HepG2 (cell line): ENCODE measurements around the gene MRPS25. TPM values are rescaled to one million over a fixed set of nuclear protein-coding genes. Genes with fewer than 3 reads are reported as not detected.

Experiments
- ATRX ChIP-seq: sonication (generic); formaldehyde crosslinking; IDR thresholded peaks from 2 replicates; pipeline ENCODE4 v1.4.0; 2020; ENCODE audit warnings: missing genetic modification reagents, borderline replicate concordance
- CEBPG ChIP-seq: IDR thresholded peaks from 2 replicates; pipeline ENCODE4 v1.6.1; 2016
- ERF ChIP-seq: IDR thresholded peaks from 2 replicates; pipeline ENCODE4 v1.6.1; 2018; ENCODE audit warnings: missing biosample characterization, missing genetic modification reagents
- MAF1 ChIP-seq: sonication (generic); formaldehyde crosslinking; IDR thresholded peaks from 2 replicates; pipeline ENCODE4 v1.5.0; 2020; ENCODE audit warnings: missing genetic modification reagents, borderline replicate concordance
- RARG ChIP-seq: sonication (generic); formaldehyde crosslinking; IDR thresholded peaks from 2 replicates; pipeline ENCODE4 v1.4.0; 2020; ENCODE audit warnings: low read depth, mild to moderate bottlenecking, missing genetic modification reagents
- SIX1 ChIP-seq: sonication (generic); formaldehyde crosslinking; IDR thresholded peaks from 2 replicates; pipeline ENCODE4 v1.4.0; 2020; ENCODE audit warnings: missing genetic modification reagents, borderline replicate concordance
- SOX13 ChIP-seq, 3 experiments: fragments of 450-650 bp in 1 of 3; sonication (generic) in 1 of 3; formaldehyde crosslinking in 1 of 3; IDR thresholded peaks in 2 of 3; conservative IDR thresholded peaks in 1 of 3; 2 replicates each; pipeline versions ENCODE4 v1.5.0 to v1.6.1; 2016 to 2020; ENCODE audit warnings: antibody characterized with exemption in 1 of 3, mild to moderate bottlenecking in 1 of 3, missing compliant biosample characterization in 1 of 3, missing genetic modification reagents in 1 of 3, moderate library complexity in 1 of 3
- SPEN ChIP-seq: sonication (generic); formaldehyde crosslinking; IDR thresholded peaks from 2 replicates; pipeline ENCODE4 v1.5.1; 2020; ENCODE audit warnings: low read depth, mild to moderate bottlenecking, missing genetic modification reagents
- TBX3 ChIP-seq: fragments of 450-650 bp; IDR thresholded peaks from 2 replicates; pipeline ENCODE4 v1.6.1; 2017; ENCODE audit warnings: antibody characterized with exemption, mild to moderate bottlenecking, inconsistent platforms, borderline replicate concordance
- ZFP41 ChIP-seq: sonication (generic); formaldehyde crosslinking; IDR thresholded peaks from 2 replicates; pipeline ENCODE4 v1.4.0; 2020; ENCODE audit warnings: mild to moderate bottlenecking, missing genetic modification reagents, borderline replicate concordance
- ZFP90 ChIP-seq: sonication (generic); formaldehyde crosslinking; IDR thresholded peaks from 2 replicates; pipeline ENCODE4 v1.8.0; 2022; ENCODE audit warnings: missing genetic modification reagents, mild to moderate bottlenecking, inconsistent platforms, borderline replicate concordance
- ZNF317 ChIP-seq: sonication (generic); formaldehyde crosslinking; IDR thresholded peaks from 2 replicates; pipeline ENCODE4 v1.5.0; 2020; ENCODE audit warnings: mild to moderate bottlenecking, missing genetic modification reagents
- ZNF543 ChIP-seq: sonication (generic); formaldehyde crosslinking; IDR thresholded peaks from 2 replicates; pipeline ENCODE4 v1.4.0; 2020; ENCODE audit warnings: mild to moderate bottlenecking, missing genetic modification reagents
- ZNF713 ChIP-seq: sonication (generic); formaldehyde crosslinking; IDR thresholded peaks from 2 replicates; pipeline ENCODE4 v1.4.0; 2020; ENCODE audit warnings: mild to moderate bottlenecking, missing genetic modification reagents
- polyA plus RNA-seq, 8 experiments: library from polyadenylated mRNA; depleted of rRNA in 3 of 8; stranded (reverse) in 7 of 8; unstranded in 1 of 8; fragments of >200 nt; fragmentation: Illumina TruSeq in 4 of 8; extraction: Trizol in 4 of 8; gene quantifications; 2 replicates each; pipeline versions ENCODE4 v1.2.1 to v1.2.3, GENCODE V29; 2011 to 2016; ENCODE audit warnings: low read depth in 4 of 8, missing spikeins in 1 of 8, mixed read lengths in 1 of 8; ENCODE audit not compliant: insufficient read depth in 1 of 8
- total RNA-seq, 5 experiments: library from RNA; depleted of rRNA; stranded (reverse); fragments of >200 nt; fragmentation: Illumina TruSeq; extraction: Trizol; gene quantifications; 2 replicates each; pipeline ENCODE4 v1.2.3, GENCODE V29; 2016; ENCODE audit warnings: low read depth in 1 of 5
- TF ChIP-seq, protein P1 (sequence below): sonication (generic); formaldehyde crosslinking; IDR thresholded peaks from 2 replicates; pipeline ENCODE4 v1.4.0; 2020; ENCODE audit warnings: missing genetic modification reagents, borderline replicate concordance
- TF ChIP-seq, protein P2 (sequence below): sonication (generic); formaldehyde crosslinking; IDR thresholded peaks from 2 replicates; pipeline ENCODE4; 2020; ENCODE audit warnings: missing genetic modification reagents, mild to moderate bottlenecking, borderline replicate concordance
- TF ChIP-seq, protein P3 (sequence below): sonication (generic); formaldehyde crosslinking; IDR thresholded peaks from 2 replicates; pipeline ENCODE4 v1.5.0; 2020; ENCODE audit warnings: mild to moderate bottlenecking, missing genetic modification reagents, borderline replicate concordance
- TF ChIP-seq, protein P4 (sequence below): sonication (generic); formaldehyde crosslinking; IDR thresholded peaks from 2 replicates; pipeline ENCODE4 v1.4.0; 2020; ENCODE audit warnings: missing genetic modification reagents, borderline replicate concordance

MRPS25 gene
- total and polyA plus RNA-seq, 2 of the 13 experiments (the other 11 are each of a cell fraction or from before 2014, with no cell fraction given): 60.1 to 74.3 TPM

DNA sequence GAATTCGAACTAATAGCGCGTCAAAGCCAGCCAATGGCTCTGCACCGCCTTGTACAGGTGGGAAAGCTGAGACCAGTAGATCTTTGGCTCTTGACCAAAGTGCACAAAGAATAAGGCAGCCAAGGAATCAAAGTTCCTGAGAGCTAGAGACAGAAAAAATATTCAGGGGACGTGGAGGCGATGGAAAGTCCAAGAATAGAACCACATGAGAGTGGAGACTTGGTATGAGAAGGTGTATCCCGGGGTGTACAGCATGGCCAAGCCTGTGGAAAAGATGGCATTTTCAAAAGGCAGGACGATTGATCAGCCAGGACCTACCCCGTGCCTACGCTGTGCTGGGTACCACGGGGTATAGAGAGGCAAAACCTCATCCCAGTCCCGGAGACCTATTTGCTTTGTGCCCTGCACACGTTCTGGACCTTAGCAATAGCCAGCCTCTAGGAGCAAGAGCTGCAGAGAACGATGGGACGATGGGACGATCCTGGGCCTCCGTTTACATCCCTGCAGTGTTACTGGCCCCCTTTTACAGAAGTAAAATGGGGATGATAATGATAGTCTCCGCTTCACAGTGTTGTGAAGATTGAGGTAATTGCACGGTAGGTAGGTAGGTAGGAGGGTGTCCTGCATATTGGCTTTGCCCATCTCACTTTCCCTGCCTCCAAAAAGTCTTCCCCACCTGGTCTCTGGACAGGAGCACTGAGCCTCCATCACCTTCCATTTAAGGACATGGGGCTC is 34.4 kb upstream of the MRPS25 start (continued):
- TF ChIP-seq, protein P1, sequence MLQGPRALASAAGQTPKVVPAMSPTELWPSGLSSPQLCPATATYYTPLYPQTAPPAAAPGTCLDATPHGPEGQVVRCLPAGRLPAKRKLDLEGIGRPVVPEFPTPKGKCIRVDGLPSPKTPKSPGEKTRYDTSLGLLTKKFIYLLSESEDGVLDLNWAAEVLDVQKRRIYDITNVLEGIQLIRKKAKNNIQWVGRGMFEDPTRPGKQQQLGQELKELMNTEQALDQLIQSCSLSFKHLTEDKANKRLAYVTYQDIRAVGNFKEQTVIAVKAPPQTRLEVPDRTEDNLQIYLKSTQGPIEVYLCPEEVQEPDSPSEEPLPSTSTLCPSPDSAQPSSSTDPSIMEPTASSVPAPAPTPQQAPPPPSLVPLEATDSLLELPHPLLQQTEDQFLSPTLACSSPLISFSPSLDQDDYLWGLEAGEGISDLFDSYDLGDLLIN (CRISPR knock-in tag): no peak
- TF ChIP-seq RARG (no peak), SIX1 (CRISPR knock-in tag) (no peak), CEBPG (no peak), ZFP41 (CRISPR knock-in tag) (no peak), SOX13 (IDR thresholded peaks at IDR 0.05) (no peak), SOX13 (CRISPR knock-in tag; conservative IDR thresholded peaks at IDR 0.05 in 1 of 2, IDR thresholded peaks at IDR 0.05 in 1 of 2) (no peak), TBX3 (no peak), ZFP90 (peak; percentile 58; the same call in 1 of the 2 replicates), SPEN (no peak), ERF (no peak), ZNF543 (peak; percentile 10), ZNF317 (CRISPR knock-in tag) (no peak), ZNF713 (CRISPR knock-in tag) (no peak), ATRX (no peak), MAF1 (no peak)
- TF ChIP-seq, protein P2, sequence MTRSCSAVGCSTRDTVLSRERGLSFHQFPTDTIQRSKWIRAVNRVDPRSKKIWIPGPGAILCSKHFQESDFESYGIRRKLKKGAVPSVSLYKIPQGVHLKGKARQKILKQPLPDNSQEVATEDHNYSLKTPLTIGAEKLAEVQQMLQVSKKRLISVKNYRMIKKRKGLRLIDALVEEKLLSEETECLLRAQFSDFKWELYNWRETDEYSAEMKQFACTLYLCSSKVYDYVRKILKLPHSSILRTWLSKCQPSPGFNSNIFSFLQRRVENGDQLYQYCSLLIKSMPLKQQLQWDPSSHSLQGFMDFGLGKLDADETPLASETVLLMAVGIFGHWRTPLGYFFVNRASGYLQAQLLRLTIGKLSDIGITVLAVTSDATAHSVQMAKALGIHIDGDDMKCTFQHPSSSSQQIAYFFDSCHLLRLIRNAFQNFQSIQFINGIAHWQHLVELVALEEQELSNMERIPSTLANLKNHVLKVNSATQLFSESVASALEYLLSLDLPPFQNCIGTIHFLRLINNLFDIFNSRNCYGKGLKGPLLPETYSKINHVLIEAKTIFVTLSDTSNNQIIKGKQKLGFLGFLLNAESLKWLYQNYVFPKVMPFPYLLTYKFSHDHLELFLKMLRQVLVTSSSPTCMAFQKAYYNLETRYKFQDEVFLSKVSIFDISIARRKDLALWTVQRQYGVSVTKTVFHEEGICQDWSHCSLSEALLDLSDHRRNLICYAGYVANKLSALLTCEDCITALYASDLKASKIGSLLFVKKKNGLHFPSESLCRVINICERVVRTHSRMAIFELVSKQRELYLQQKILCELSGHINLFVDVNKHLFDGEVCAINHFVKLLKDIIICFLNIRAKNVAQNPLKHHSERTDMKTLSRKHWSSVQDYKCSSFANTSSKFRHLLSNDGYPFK (CRISPR knock-in tag): peak; percentile 13; the same call in 1 of the 2 replicates
- TF ChIP-seq, protein P3, sequence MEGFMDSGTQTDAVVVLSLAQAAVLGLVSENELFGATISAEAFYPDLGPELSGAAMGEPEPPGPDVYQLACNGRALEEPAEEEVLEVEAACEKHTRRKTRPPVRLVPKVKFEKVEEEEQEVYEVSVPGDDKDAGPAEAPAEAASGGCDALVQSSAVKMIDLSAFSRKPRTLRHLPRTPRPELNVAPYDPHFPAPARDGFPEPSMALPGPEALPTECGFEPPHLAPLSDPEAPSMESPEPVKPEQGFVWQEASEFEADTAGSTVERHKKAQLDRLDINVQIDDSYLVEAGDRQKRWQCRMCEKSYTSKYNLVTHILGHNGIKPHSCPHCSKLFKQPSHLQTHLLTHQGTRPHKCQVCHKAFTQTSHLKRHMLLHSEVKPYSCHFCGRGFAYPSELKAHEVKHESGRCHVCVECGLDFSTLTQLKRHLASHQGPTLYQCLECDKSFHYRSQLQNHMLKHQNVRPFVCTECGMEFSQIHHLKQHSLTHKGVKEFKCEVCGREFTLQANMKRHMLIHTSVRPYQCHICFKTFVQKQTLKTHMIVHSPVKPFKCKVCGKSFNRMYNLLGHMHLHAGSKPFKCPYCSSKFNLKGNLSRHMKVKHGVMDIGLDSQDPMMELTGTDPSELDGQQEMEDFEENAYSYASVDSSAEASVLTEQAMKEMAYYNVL: no peak; the same call in 1 of the 2 replicates
- TF ChIP-seq, protein P4, sequence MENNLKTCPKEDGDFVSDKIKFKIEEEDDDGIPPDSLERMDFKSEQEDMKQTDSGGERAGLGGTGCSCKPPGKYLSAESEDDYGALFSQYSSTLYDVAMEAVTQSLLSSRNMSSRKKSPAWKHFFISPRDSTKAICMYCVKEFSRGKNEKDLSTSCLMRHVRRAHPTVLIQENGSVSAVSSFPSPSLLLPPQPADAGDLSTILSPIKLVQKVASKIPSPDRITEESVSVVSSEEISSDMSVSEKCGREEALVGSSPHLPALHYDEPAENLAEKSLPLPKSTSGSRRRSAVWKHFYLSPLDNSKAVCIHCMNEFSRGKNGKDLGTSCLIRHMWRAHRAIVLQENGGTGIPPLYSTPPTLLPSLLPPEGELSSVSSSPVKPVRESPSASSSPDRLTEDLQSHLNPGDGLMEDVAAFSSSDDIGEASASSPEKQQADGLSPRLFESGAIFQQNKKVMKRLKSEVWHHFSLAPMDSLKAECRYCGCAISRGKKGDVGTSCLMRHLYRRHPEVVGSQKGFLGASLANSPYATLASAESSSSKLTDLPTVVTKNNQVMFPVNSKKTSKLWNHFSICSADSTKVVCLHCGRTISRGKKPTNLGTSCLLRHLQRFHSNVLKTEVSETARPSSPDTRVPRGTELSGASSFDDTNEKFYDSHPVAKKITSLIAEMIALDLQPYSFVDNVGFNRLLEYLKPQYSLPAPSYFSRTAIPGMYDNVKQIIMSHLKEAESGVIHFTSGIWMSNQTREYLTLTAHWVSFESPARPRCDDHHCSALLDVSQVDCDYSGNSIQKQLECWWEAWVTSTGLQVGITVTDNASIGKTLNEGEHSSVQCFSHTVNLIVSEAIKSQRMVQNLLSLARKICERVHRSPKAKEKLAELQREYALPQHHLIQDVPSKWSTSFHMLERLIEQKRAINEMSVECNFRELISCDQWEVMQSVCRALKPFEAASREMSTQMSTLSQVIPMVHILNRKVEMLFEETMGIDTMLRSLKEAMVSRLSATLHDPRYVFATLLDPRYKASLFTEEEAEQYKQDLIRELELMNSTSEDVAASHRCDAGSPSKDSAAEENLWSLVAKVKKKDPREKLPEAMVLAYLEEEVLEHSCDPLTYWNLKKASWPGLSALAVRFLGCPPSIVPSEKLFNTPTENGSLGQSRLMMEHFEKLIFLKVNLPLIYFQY (CRISPR knock-in tag): no peak; the same call in 1 of the 2 replicates
